Smooth muscle cell (in vitro differentiated cells): Measurements from ENCODE around the gene SRSF3. TPM values are rescaled to one million over a fixed set of nuclear protein-coding genes. Genes with fewer than 3 reads are reported as not detected.

ENCODE experiments used
- DNase-seq: peaks from one replicate; lab custom pipeline; 2025; ENCODE audit not compliant: unreplicated experiment; lab: John Stamatoyannopoulos, UW
- H2AFZ ChIP-seq: fragments of 200-600 bp; sonication (generic); 2 replicates; pipeline ENCODE4 v1.6.0; 2016; ENCODE audit warnings: antibody characterized with exemption, low read depth, mild to moderate bottlenecking
- H3F3A ChIP-seq: fragments of 200-600 bp; sonication (generic); 2 replicates; pipeline ENCODE4 v1.6.0; 2017; ENCODE audit warnings: antibody characterized with exemption, low read depth
- H3K27ac ChIP-seq: fragments of 200-600 bp; sonication (generic); 2 replicates; pipeline ENCODE4 v1.5.1; 2016; ENCODE audit warnings: low read depth, mild to moderate bottlenecking
- H3K27me3 ChIP-seq: fragments of 200-600 bp; sonication (generic); 2 replicates; pipeline ENCODE4 v1.6.1; 2016; ENCODE audit warnings: low read depth, mild to moderate bottlenecking
- H3K36me3 ChIP-seq: fragments of 200-600 bp; sonication (generic); 2 replicates; pipeline ENCODE4 v1.5.1; 2016; ENCODE audit warnings: low read depth
- H3K4me1 ChIP-seq: fragments of 200-600 bp; sonication (generic); 2 replicates; pipeline ENCODE4 v1.5.1; 2016; ENCODE audit warnings: low read depth
- H3K4me2 ChIP-seq: fragments of 200-600 bp; sonication (generic); 2 replicates; pipeline ENCODE4 v1.6.0; 2016; ENCODE audit warnings: mild to moderate bottlenecking
- H3K4me3 ChIP-seq: fragments of 200-600 bp; sonication (generic); 2 replicates; pipeline ENCODE4 v1.5.1; 2016; ENCODE audit warnings: mild to moderate bottlenecking
- H3K79me2 ChIP-seq: fragments of 200-600 bp; sonication (generic); 2 replicates; pipeline ENCODE4 v1.6.0; 2016; ENCODE audit warnings: low read depth, mild to moderate bottlenecking
- H3K9ac ChIP-seq: fragments of 200-600 bp; sonication (generic); 2 replicates; pipeline ENCODE4 v1.6.0; 2016; ENCODE audit warnings: low read depth
- H3K9me3 ChIP-seq: fragments of 200-600 bp; sonication (generic); replicated peaks from 2 replicates; pipeline ENCODE4 v1.5.1; 2016; ENCODE audit warnings: low read depth
- H4K20me1 ChIP-seq: fragments of 200-600 bp; sonication (generic); 2 replicates; pipeline ENCODE4 v1.6.0; 2016; ENCODE audit warnings: low read depth
- CTCF ChIP-seq: fragments of 200-600 bp; sonication (generic); IDR thresholded peaks from 2 replicates; pipeline ENCODE4 v1.5.1; 2017; ENCODE audit warnings: borderline replicate concordance, mild to moderate bottlenecking, antibody characterized with exemption; ENCODE audit not compliant: insufficient read depth, poor library complexity, severe bottlenecking
- WGBS: methylation state at CpG from one replicate; pipeline ENCODE4 v1.1.7; 2016; ENCODE audit warnings: low lambda C conversion rate; 5-methylcytosine and 5-hydroxymethylcytosine counted together
- polyA plus RNA-seq: library from polyadenylated mRNA; unstranded; fragments of >200 nt; fragmentation: Nextera tagmentation; extraction: Ambion mirVana; gene quantifications from 2 replicates; pipeline ENCODE4 v1.2.1, GENCODE V29; 2016
- total RNA-seq: library from RNA; depleted of rRNA; stranded (reverse); fragments of >200 nt; gene quantifications from 2 replicates; pipeline ENCODE4 v1.2.3, GENCODE V29; 2014

Gene SRSF3
- total and polyA plus RNA-seq, 2 experiments from 2014 or later, result 158 to 179 TPM

DNA sequence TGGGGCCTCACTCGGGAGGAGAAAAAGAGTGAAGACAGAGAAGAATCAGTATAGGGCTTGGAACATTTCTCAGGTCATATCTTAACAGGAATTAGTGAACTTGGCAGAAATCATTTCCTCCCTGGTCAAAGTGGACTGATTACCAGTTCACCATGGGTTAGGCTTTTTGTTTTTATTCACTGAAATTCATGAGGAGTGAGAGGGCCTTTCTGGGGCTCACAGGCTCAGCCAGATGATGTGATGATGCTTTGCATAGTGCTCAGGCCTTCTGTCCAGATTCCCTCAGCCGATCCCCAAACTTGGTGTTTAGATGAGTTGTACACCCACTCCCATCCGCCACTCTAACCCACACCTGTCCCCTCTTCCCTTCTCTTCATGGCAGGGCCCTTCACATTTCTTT is 32.5 kb downstream of the SRSF3 start:
- H3K27me3 ChIP-seq, result no peaks in the 10 kb centered on the region
- no peaks in the 10 kb centered on the region for H3K4me1 ChIP-seq
- H2AFZ ChIP-seq, result no peak overlapping the region
- H3F3A ChIP-seq, result peaks cover 8% of the 10 kb centered on the region
- no peaks in the 10 kb centered on the region for H3K79me2 ChIP-seq
- H3K9me3 ChIP-seq, result no peaks in the 10 kb centered on the region
- no peaks in the 10 kb centered on the region for H4K20me1 ChIP-seq
- no peak overlapping the region for H3K9ac ChIP-seq
- no peak for DNase-seq
- TF ChIP-seq CTCF, result no peak
- no peak overlapping the region for H3K4me3 ChIP-seq
- H3K4me2 ChIP-seq, result no peak overlapping the region
- WGBS, result 95% methylated on average over 3 of the region's 3 CpGs
- no peak overlapping the region for H3K27ac ChIP-seq
- H3K36me3 ChIP-seq, result no peaks in the 10 kb centered on the region

DNA sequence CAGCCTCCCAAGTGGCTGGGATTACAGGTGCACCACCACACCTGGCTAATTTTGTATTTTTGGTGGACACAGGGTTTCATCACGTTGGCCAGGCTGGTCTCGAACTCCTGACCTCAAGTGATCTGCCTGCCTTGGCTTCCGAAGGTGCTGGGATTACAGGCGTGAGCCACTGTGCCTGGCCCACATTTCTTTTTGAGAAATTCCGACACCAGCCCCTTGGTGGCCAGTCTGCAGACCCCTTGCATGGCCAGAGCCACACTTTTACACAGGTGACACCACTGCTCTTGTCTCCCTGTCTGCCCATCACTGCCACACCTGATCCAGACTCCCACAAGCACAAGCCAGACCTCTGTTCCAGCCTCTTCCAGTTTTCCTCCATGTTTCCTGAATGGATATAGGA is 33.0 kb downstream of the SRSF3 start:
- Histone ChIP-seq H3K27ac (no peak overlapping the region), H3F3A (peaks cover 8% of the 10 kb centered on the region), H3K27me3 (no peaks in the 10 kb centered on the region), H3K9me3 (no peaks in the 10 kb centered on the region), H3K79me2 (no peaks in the 10 kb centered on the region), H3K4me3 (no peak overlapping the region), H3K4me1 (no peaks in the 10 kb centered on the region), H3K9ac (no peak overlapping the region), H3K4me2 (no peak overlapping the region), H2AFZ (no peak overlapping the region), H4K20me1 (no peaks in the 10 kb centered on the region), H3K36me3 (no peaks in the 10 kb centered on the region)
- TF ChIP-seq CTCF, result no peak
- no peak for DNase-seq
- WGBS, result 93% methylated on average over 5 of the region's 5 CpGs

DNA sequence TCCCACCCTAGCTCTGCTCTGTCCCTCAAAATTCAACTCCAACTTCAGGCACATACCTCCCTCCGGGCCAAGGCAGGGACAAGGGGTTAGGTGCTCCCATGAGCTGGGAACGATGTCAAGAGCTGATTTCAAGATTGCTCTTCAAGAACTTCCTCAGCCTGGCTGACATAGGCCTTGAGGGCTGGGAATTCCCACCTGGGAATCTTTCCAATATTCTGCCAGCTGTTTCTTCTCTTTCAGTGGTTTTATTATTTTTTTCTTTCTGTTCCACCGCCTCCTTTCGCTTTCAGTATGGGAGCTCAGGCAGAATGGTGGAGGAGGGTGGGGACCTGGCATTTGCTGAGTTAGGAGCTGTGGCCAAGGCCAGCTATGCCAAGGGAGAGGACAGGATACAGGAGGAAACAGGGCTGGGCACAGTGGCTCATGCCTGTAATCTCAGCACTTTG is 33.7 kb downstream of the SRSF3 start:
- H3K9ac ChIP-seq, result no peak overlapping the region
- no peak overlapping the region for H3K4me3 ChIP-seq
- H3K27ac ChIP-seq, result no peak overlapping the region
- no peaks in the 10 kb centered on the region for H3K79me2 ChIP-seq
- no peaks in the 10 kb centered on the region for H4K20me1 ChIP-seq
- no peak overlapping the region for H3K4me2 ChIP-seq
- H3K36me3 ChIP-seq, result no peaks in the 10 kb centered on the region
- no peak overlapping the region for H2AFZ ChIP-seq
- no peak for TF ChIP-seq CTCF
- WGBS, result 76% methylated on average over 4 of the region's 4 CpGs
- DNase-seq, result no peak
- peaks cover 8% of the 10 kb centered on the region for H3F3A ChIP-seq
- H3K27me3 ChIP-seq, result no peaks in the 10 kb centered on the region
- H3K9me3 ChIP-seq, result no peaks in the 10 kb centered on the region
- H3K4me1 ChIP-seq, result no peaks in the 10 kb centered on the region

- H3K9me3 ChIP-seq, result no peaks in the 10 kb centered on the region
- no peak overlapping the region for H3K4me2 ChIP-seq
- no peak overlapping the region for H2AFZ ChIP-seq
- no peak for TF ChIP-seq CTCF
- peaks cover 14% of the 10 kb centered on the region for H3F3A ChIP-seq
- no peak overlapping the region for H3K4me3 ChIP-seq
- H3K9ac ChIP-seq, result no peak overlapping the region
- H3K36me3 ChIP-seq, result no peaks in the 10 kb centered on the region
- no peaks in the 10 kb centered on the region for H3K27me3 ChIP-seq
- DNase-seq, result no peak
- WGBS, result 93% methylated on average over 11 of the region's 11 CpGs
- no peaks in the 10 kb centered on the region for H3K79me2 ChIP-seq
- H3K27ac ChIP-seq, result no peak overlapping the region
- peaks cover 7% of the 10 kb centered on the region for H3K4me1 ChIP-seq
- no peaks in the 10 kb centered on the region for H4K20me1 ChIP-seq
These were observed 35.6 kb downstream of the SRSF3 start for GRCh38 chr6:36629784-36630183.
